Activated T-helper 1 cell treated with anti-CD3 and anti-CD28 coated beads, Interleukin-12 subunit alpha, Interleukin-12 subunit beta, Interleukin-2, Interleukin-4 antibody, amounts not matched to agents 30 ng/mL and 10 ng/mL and 1 ng/mL, durations not matched to agents 14 hours and 24 hours and 36 hours (primary cell): Measurements from ENCODE around the gene CRPPA. TPM values are rescaled to one million over a fixed set of nuclear protein-coding genes. Genes with fewer than 3 reads are reported as not detected.

Experiments used
- DNase-seq: peaks from one replicate; pipeline ENCODE4 v3.0.0; 2021; ENCODE audit warnings: low spot score
- H3K27ac Mint-ChIP-seq: one replicate; pipeline ENCODE4 v1.8.0; 2021; ENCODE audit warnings: mild to moderate bottlenecking, mixed read lengths
- H3K27me3 Mint-ChIP-seq: one replicate; pipeline ENCODE4 v1.8.0; 2022; ENCODE audit warnings: mild to moderate bottlenecking, moderate library complexity, mixed read lengths; ENCODE audit not compliant: insufficient read depth
- H3K36me3 Mint-ChIP-seq: one replicate; pipeline ENCODE4 v1.8.0; 2021; ENCODE audit warnings: low read depth, mixed read lengths
- H3K4me1 Mint-ChIP-seq: one replicate; pipeline ENCODE4 v1.8.0; 2021; ENCODE audit warnings: low read depth, mixed read lengths
- H3K4me3 Mint-ChIP-seq: one replicate; pipeline ENCODE4 v1.8.0; 2021; ENCODE audit warnings: mild to moderate bottlenecking, moderate library complexity, mixed read lengths
- H3K9me3 Mint-ChIP-seq: one replicate; pipeline ENCODE4 v1.8.0; 2021; ENCODE audit warnings: mixed read lengths
- intact Hi-C: fragments of 100-400 bp; cut with micrococcal nuclease; formaldehyde crosslinking; loops from one replicate; pipeline ENCODE4 v1.15.1; 2024
- total RNA-seq: library from RNA; stranded (reverse); gene quantifications from 2 replicates; pipeline ENCODE4 v1.2.3, GENCODE V29; 2022

Gene CRPPA
- total RNA-seq, 1 donor from 2014 or later, result 1.1 TPM

GRCh38 chr7:16419859-16420258, 1.5 kb downstream of the CRPPA start:
- Mint-ChIP-seq H3K4me1 (peaks cover 22% of the 10 kb centered on the region), H3K27ac (peak overlapping the region; percentile 82), H3K27me3 (no peaks in the 10 kb centered on the region), H3K36me3 (peaks cover 3% of the 10 kb centered on the region), H3K9me3 (peaks cover 10% of the 10 kb centered on the region), H3K4me3 (peak overlapping the region; percentile 87)
- intact Hi-C loops, result loop anchor here (1.0 to 5.0 kb wide), 5 partner anchors 145 to 1522 kb away; partner anchors contain the start of genes AHR, BZW2 and SNX13
- DNase-seq, result no peak

- DNase-seq, result no peak
- Mint-ChIP-seq H3K36me3 (peaks cover 3% of the 10 kb centered on the region), H3K4me1 (peaks cover 22% of the 10 kb centered on the region), H3K4me3 (no peak overlapping the region), H3K27me3 (peaks cover 2% of the 10 kb centered on the region), H3K9me3 (peaks cover 10% of the 10 kb centered on the region), H3K27ac (peak overlapping the region; percentile 45)
- intact Hi-C loops, result loop anchor here (2.0 kb wide), 1 partner anchor 880 kb away; the partner anchor contains the start of gene AHR
Observed at GRCh38 chr7:16419126-16419525, 2.2 kb downstream of the CRPPA start.

- no peak overlapping the region for H3K4me3 Mint-ChIP-seq
- intact Hi-C loops, result loop anchor here (2.0 kb wide), 1 partner anchor 881 kb away; the partner anchor contains the start of gene AHR
- H3K9me3 Mint-ChIP-seq, result peaks cover 10% of the 10 kb centered on the region
- H3K4me1 Mint-ChIP-seq, result peaks cover 22% of the 10 kb centered on the region
- peaks cover 2% of the 10 kb centered on the region for H3K27me3 Mint-ChIP-seq
- H3K36me3 Mint-ChIP-seq, result peaks cover 3% of the 10 kb centered on the region
- no peak for DNase-seq
- no peak overlapping the region for H3K27ac Mint-ChIP-seq
Observed at GRCh38 chr7:16417906-16418305, 3.4 kb downstream of the CRPPA start.

GRCh38 chr7:16416289-16417282, 4.8 kb downstream of the CRPPA start:
- H3K4me3 Mint-ChIP-seq, result no peak overlapping the region
- no peak overlapping the region for H3K27ac Mint-ChIP-seq
- intact Hi-C loops, result no loop called here
- DNase-seq, result no peak
- H3K36me3 Mint-ChIP-seq, result peaks cover 3% of the 10 kb centered on the region
- H3K4me1 Mint-ChIP-seq, result peaks cover 22% of the 10 kb centered on the region
- H3K9me3 Mint-ChIP-seq, result peaks cover 10% of the 10 kb centered on the region
- peaks cover 2% of the 10 kb centered on the region for H3K27me3 Mint-ChIP-seq

GRCh38 chr7:16412274-16413254, 8.8 kb downstream of the CRPPA start:
- peaks cover 2% of the 10 kb centered on the region for H3K27me3 Mint-ChIP-seq
- H3K4me1 Mint-ChIP-seq, result peaks cover 6% of the 10 kb centered on the region
- no peak overlapping the region for H3K4me3 Mint-ChIP-seq
- H3K27ac Mint-ChIP-seq, result no peak overlapping the region
- H3K9me3 Mint-ChIP-seq, result no peaks in the 10 kb centered on the region
- intact Hi-C loops, result no loop called here
- DNase-seq, result no peak
- no peaks in the 10 kb centered on the region for H3K36me3 Mint-ChIP-seq

- H3K4me1 Mint-ChIP-seq, result no peaks in the 10 kb centered on the region
- DNase-seq, result no peak
- intact Hi-C loops, result no loop called here
- H3K4me3 Mint-ChIP-seq, result no peak overlapping the region
- H3K9me3 Mint-ChIP-seq, result no peaks in the 10 kb centered on the region
- peaks cover 2% of the 10 kb centered on the region for H3K27me3 Mint-ChIP-seq
- no peaks in the 10 kb centered on the region for H3K36me3 Mint-ChIP-seq
- no peak overlapping the region for H3K27ac Mint-ChIP-seq
Observed at GRCh38 chr7:16411391-16411790, 9.9 kb downstream of the CRPPA start.

- Mint-ChIP-seq H3K27me3 (peaks cover 2% of the 10 kb centered on the region), H3K4me1 (no peaks in the 10 kb centered on the region), H3K36me3 (no peaks in the 10 kb centered on the region), H3K27ac (no peak overlapping the region), H3K9me3 (no peaks in the 10 kb centered on the region), H3K4me3 (no peak overlapping the region)
- intact Hi-C loops, result no loop called here
- DNase-seq, result no peak
Observed at GRCh38 chr7:16409777-16410176, 11.6 kb downstream of the CRPPA start.

GRCh38 chr7:16404636-16405035, 16.7 kb downstream of the CRPPA start:
- no peaks in the 10 kb centered on the region for H3K36me3 Mint-ChIP-seq
- peaks cover 25% of the 10 kb centered on the region for H3K9me3 Mint-ChIP-seq
- intact Hi-C loops, result no loop called here
- no peak overlapping the region for H3K4me3 Mint-ChIP-seq
- H3K27me3 Mint-ChIP-seq, result no peaks in the 10 kb centered on the region
- no peak for DNase-seq
- H3K4me1 Mint-ChIP-seq, result no peaks in the 10 kb centered on the region
- H3K27ac Mint-ChIP-seq, result no peak overlapping the region

- Mint-ChIP-seq H3K9me3 (peaks cover 29% of the 10 kb centered on the region), H3K27ac (no peak overlapping the region), H3K27me3 (no peaks in the 10 kb centered on the region), H3K4me3 (no peak overlapping the region), H3K36me3 (no peaks in the 10 kb centered on the region), H3K4me1 (no peaks in the 10 kb centered on the region)
- intact Hi-C loops, result no loop called here
- DNase-seq, result no peak
Observed at GRCh38 chr7:16403475-16403874, 17.9 kb downstream of the CRPPA start.

- Mint-ChIP-seq H3K27ac (no peak overlapping the region), H3K4me1 (no peaks in the 10 kb centered on the region), H3K27me3 (no peaks in the 10 kb centered on the region), H3K9me3 (peaks cover 31% of the 10 kb centered on the region), H3K36me3 (no peaks in the 10 kb centered on the region), H3K4me3 (no peak overlapping the region)
- intact Hi-C loops, result no loop called here
- no peak for DNase-seq
Observed at GRCh38 chr7:16402940-16403339, 18.4 kb downstream of the CRPPA start.

- no peaks in the 10 kb centered on the region for H3K27me3 Mint-ChIP-seq
- peaks cover 38% of the 10 kb centered on the region for H3K9me3 Mint-ChIP-seq
- intact Hi-C loops, result no loop called here
- no peak overlapping the region for H3K4me3 Mint-ChIP-seq
- no peak for DNase-seq
- no peaks in the 10 kb centered on the region for H3K4me1 Mint-ChIP-seq
- H3K27ac Mint-ChIP-seq, result no peak overlapping the region
- no peaks in the 10 kb centered on the region for H3K36me3 Mint-ChIP-seq
Observed at GRCh38 chr7:16402091-16402490, 19.2 kb downstream of the CRPPA start.

GRCh38 chr7:16400893-16401275, 20.5 kb downstream of the CRPPA start:
- Mint-ChIP-seq H3K27me3 (no peaks in the 10 kb centered on the region), H3K27ac (no peak overlapping the region), H3K36me3 (peaks cover 5% of the 10 kb centered on the region), H3K9me3 (peaks cover 51% of the 10 kb centered on the region), H3K4me1 (no peaks in the 10 kb centered on the region), H3K4me3 (no peak overlapping the region)
- no peak for DNase-seq
- intact Hi-C loops, result no loop called here
